ENCODE data around the gene BTNL9. TPM values are rescaled to one million over a fixed set of nuclear protein-coding genes. Genes with fewer than 3 reads are reported as not detected.
A peak's percentile ranks its signal among the peaks of the same experiment; 100 is the strongest.
"Not testable (repeated sequence)": the region's sequence is repeated elsewhere in the genome, so short reads cannot be mapped to it uniquely, and the experiment has no call there.

BTNL9 gene
- total RNA-seq, 1 donor from 2014 or later, result 37.9 TPM

DNA sequence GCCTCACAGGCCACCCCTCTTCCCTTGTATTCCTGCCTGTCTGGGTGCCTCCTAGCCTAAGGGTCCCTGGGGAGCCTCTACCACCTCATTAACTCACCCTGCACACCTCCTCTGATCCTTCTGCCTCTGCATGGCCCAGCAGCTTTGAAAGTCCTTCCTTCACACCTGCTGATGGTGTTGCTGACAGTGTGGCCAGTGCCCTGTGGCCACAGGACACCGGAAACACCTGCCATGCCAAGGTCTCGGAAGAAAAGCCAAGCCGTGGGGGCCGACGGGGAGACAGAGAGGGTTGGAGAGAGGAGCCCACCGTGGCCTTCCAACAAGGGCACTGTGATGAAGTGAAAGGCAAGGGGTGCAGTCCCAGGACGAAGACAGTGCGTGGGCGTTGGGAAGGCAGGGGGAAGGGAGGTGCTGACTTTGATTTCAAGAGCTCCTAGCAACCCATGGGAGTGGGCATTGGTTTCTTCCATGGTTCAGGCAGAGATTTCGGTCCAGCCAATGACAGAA, 4.1 kb downstream of the BTNL9 start:
- Mint-ChIP-seq H3K27ac (ENCODE audit: unreplicated experiment) (no peak overlapping the region), H3K9me3 (ENCODE audit: unreplicated experiment) (peaks cover 4% of the 10 kb centered on the region), H3K27me3 (ENCODE audit: unreplicated experiment) (peaks cover 2% of the 10 kb centered on the region), H3K4me3 (ENCODE audit: unreplicated experiment) (peak overlapping the region; percentile 57), H3K36me3 (ENCODE audit: unreplicated experiment) (no peaks in the 10 kb centered on the region), H3K4me1 (ENCODE audit: low read depth, unreplicated experiment) (peaks cover 14% of the 10 kb centered on the region)
- no peak for DNase-seq
- TF ChIP-seq CTCF (IDR thresholded peaks at IDR 0.05; ENCODE audit: partially characterized antibody, unreplicated experiment), result no peak

DNA sequence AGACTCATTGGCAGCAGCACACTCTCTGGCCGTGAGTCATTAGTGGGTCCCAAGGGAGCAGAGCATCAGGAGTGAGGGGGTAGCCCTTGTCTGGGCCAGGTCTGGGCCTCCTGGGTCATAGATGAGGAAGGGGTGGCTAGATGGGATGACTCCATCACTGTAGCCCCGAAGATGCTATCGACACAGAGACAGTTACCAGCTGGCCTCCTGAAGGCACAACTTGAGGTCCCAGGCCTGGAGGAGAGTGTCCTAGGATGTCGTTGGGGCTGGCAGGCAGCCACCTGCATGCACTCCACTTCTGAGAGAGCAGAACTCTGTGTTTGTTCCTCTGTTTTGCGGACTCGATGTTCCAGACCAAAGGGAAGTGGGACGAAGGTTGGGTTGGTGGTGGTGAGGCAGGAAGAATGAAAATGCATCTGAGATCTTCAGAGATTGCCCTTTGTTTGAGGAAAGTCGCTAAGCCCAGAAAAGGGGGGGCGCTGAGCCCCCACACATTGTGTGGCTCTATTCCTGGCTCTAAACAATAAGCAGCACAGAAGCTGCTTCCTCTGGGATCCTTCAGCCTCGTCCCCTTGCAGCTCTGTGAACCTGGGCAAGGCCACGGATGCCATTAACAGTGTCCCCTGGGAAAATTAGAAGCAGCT, 4.7 kb downstream of the BTNL9 start:
- H3K4me3 Mint-ChIP-seq (ENCODE audit: unreplicated experiment), result peak overlapping the region; percentile 57
- no peaks in the 10 kb centered on the region for H3K36me3 Mint-ChIP-seq (ENCODE audit: unreplicated experiment)
- H3K9me3 Mint-ChIP-seq (ENCODE audit: unreplicated experiment), result peaks cover 6% of the 10 kb centered on the region
- TF ChIP-seq CTCF (IDR thresholded peaks at IDR 0.05; ENCODE audit: partially characterized antibody, unreplicated experiment), result no peak
- DNase-seq, result no peak
- peaks cover 11% of the 10 kb centered on the region for H3K4me1 Mint-ChIP-seq (ENCODE audit: low read depth, unreplicated experiment)
- H3K27me3 Mint-ChIP-seq (ENCODE audit: unreplicated experiment), result peaks cover 2% of the 10 kb centered on the region
- peak overlapping the region; percentile 50 for H3K27ac Mint-ChIP-seq (ENCODE audit: unreplicated experiment)

DNA sequence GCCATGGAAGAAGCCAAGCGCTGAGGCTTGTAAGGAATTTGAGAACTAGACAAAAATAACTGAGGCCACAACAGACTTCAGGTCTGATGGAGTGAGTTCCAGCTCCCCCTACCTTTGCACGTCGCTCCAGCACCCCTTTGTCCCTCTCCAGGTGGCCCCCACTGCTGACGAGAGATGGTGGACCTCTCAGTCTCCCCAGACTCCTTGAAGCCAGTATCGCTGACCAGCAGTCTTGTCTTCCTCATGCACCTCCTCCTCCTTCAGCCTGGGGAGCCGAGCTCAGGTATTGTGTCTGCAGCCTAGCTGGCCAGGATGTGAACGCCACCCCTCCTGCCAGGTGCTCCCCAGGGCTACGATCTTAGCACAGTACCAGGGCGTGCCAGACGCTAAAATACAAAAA, 5.2 kb downstream of the BTNL9 start:
- Mint-ChIP-seq H3K9me3 (ENCODE audit: unreplicated experiment) (peaks cover 5% of the 10 kb centered on the region), H3K27me3 (ENCODE audit: unreplicated experiment) (peaks cover 2% of the 10 kb centered on the region), H3K36me3 (ENCODE audit: unreplicated experiment) (no peaks in the 10 kb centered on the region), H3K27ac (ENCODE audit: unreplicated experiment) (no peak overlapping the region), H3K4me1 (ENCODE audit: low read depth, unreplicated experiment) (peaks cover 11% of the 10 kb centered on the region), H3K4me3 (ENCODE audit: unreplicated experiment) (no peak overlapping the region)
- no peak for TF ChIP-seq CTCF (IDR thresholded peaks at IDR 0.05; ENCODE audit: partially characterized antibody, unreplicated experiment)
- no peak for DNase-seq

DNA sequence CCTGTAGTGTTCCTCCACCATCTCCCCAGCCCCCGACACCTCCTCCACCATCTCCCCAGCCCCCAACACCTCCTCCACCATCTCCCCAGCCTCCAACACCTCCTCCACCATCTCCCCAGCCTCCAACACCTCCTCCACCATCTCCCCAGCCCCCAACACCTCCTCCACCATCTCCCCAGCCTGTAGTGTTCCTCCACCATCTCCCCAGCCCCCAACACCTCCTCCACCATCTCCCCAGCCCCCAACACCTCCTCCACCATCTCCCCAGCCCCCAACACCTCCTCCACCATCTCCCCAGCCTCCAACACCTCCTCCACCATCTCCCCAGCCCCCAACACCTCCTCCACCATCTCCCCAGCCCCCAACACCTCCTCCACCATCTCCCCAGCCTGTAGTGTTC, 5.8 kb downstream of the BTNL9 start:
- H3K36me3 Mint-ChIP-seq (ENCODE audit: unreplicated experiment); H3K9me3 Mint-ChIP-seq (ENCODE audit: unreplicated experiment); H3K27me3 Mint-ChIP-seq (ENCODE audit: unreplicated experiment); DNase-seq; H3K4me3 Mint-ChIP-seq (ENCODE audit: unreplicated experiment); H3K27ac Mint-ChIP-seq (ENCODE audit: unreplicated experiment): not testable (repeated sequence)
- H3K4me1 Mint-ChIP-seq (ENCODE audit: low read depth, unreplicated experiment), result peaks cover 13% of the 10 kb centered on the region

DNA sequence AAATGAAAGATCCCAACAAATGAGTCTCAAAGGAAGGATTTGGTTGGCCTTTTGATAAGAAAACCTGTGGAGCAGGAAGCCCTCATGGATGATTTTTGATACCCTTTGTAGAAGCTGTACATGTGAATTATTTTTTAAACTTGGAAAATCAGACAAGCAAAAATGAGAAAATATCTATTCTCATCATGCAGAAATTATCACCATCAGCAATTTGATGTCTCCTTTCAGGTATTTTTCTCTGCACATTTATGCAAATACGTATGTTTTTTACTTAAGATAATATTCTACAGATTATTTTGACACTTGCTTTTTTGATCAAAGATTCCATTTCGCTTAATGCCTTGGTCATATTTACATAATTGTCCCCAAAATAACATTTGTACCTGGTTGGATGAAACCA, 7.2 kb downstream of the BTNL9 start:
- Mint-ChIP-seq H3K27me3 (ENCODE audit: unreplicated experiment) (peaks cover 5% of the 10 kb centered on the region), H3K36me3 (ENCODE audit: unreplicated experiment) (no peaks in the 10 kb centered on the region), H3K4me3 (ENCODE audit: unreplicated experiment) (no peak overlapping the region), H3K4me1 (ENCODE audit: low read depth, unreplicated experiment) (peaks cover 20% of the 10 kb centered on the region), H3K27ac (ENCODE audit: unreplicated experiment) (no peak overlapping the region), H3K9me3 (ENCODE audit: unreplicated experiment) (peaks cover 8% of the 10 kb centered on the region)
- no peak for DNase-seq
- no peak for TF ChIP-seq CTCF (IDR thresholded peaks at IDR 0.05; ENCODE audit: partially characterized antibody, unreplicated experiment)
